ENCODE measurements around the gene LPAR1.

Gene LPAR1

GRCh38 chr9:110979636-110980035 is 58.6 kb downstream of the LPAR1 start:
- Histone ChIP-seq H3K18ac (ENCODE audit: low read depth in 1 of 2, low read length in 2 of 2) (no peak overlapping the region), H3K4me1 (ENCODE audit: control insufficient read depth, insufficient read depth, low read depth, low read length) (peaks cover 3% of the 10 kb centered on the region), H2AFZ (ENCODE audit: low read depth, low read length) (no peak overlapping the region), H3K4ac (ENCODE audit: low read depth in 1 of 2, low read length in 2 of 2) (no peak overlapping the region), H3K79me1 (replicated peaks; ENCODE audit: low read length, poor library complexity, severe bottlenecking) (peaks cover 4% of the 10 kb centered on the region), H2AK5ac (ENCODE audit: low read length, severe bottlenecking) (no peak overlapping the region), H2BK12ac (ENCODE audit: low read length in 2 of 2) (no peak overlapping the region), H2BK15ac (ENCODE audit: low read depth, poor library complexity, severe bottlenecking) (no peak overlapping the region), H3K23ac (ENCODE audit: low read length in 2 of 2) (no peak overlapping the region), H3K4me2 (ENCODE audit: low read length, poor library complexity, severe bottlenecking) (no peak overlapping the region), H2BK120ac (ENCODE audit: low read depth, low read length) (no peak overlapping the region), H2BK5ac (ENCODE audit: low read depth, low read length, poor library complexity, severe bottlenecking) (no peak overlapping the region), H3K14ac (ENCODE audit: low read length in 2 of 2) (no peak overlapping the region), H3K9ac (ENCODE audit: low read length) (no peak overlapping the region), H3K36me3 (ENCODE audit: control insufficient read depth in 1 of 2, insufficient read depth in 2 of 2, low read depth in 1 of 2, low read length in 2 of 2) (peaks cover 0 to 11% of the 10 kb centered on the region in 2 experiments), H4K8ac (ENCODE audit: low read length) (no peak overlapping the region), H3K4me3 (ENCODE audit: insufficient read depth in 1 of 2, low read depth in 1 of 2, low read length in 2 of 2) (no peak overlapping the region), H3K27ac (ENCODE audit: low read length, poor library complexity, severe bottlenecking) (no peak overlapping the region), H3K27me3 (ENCODE audit: control insufficient read depth in 1 of 2, insufficient read depth in 1 of 2, low read length in 2 of 2) (no peaks in the 10 kb centered on the region), H3K9me3 (ENCODE audit: control insufficient read depth, low read length) (no peaks in the 10 kb centered on the region), H4K91ac (ENCODE audit: low read length) (no peak overlapping the region)
- DNase-seq = no peak

- peaks cover 3% of the 10 kb centered on the region for H3K4me1 ChIP-seq (ENCODE audit: control insufficient read depth, insufficient read depth, low read depth, low read length)
- peaks cover 0 to 7% of the 10 kb centered on the region in 2 experiments for H3K36me3 ChIP-seq (ENCODE audit: control insufficient read depth in 1 of 2, insufficient read depth in 2 of 2, low read depth in 1 of 2, low read length in 2 of 2)
- no peak overlapping the region for H2BK120ac ChIP-seq (ENCODE audit: low read depth, low read length)
- no peak overlapping the region for H3K9ac ChIP-seq (ENCODE audit: low read length)
- H3K18ac ChIP-seq (ENCODE audit: low read depth in 1 of 2, low read length in 2 of 2) = no peak overlapping the region
- H2AFZ ChIP-seq (ENCODE audit: low read depth, low read length) = no peak overlapping the region
- no peak overlapping the region for H2BK12ac ChIP-seq (ENCODE audit: low read length in 2 of 2)
- H3K79me1 ChIP-seq (replicated peaks; ENCODE audit: low read length, poor library complexity, severe bottlenecking) = peaks cover 5% of the 10 kb centered on the region
- H3K9me3 ChIP-seq (ENCODE audit: control insufficient read depth, low read length) = no peaks in the 10 kb centered on the region
- no peak for DNase-seq
- no peak overlapping the region for H2BK5ac ChIP-seq (ENCODE audit: low read depth, low read length, poor library complexity, severe bottlenecking)
- H3K4me2 ChIP-seq (ENCODE audit: low read length, poor library complexity, severe bottlenecking) = no peak overlapping the region
- H3K4ac ChIP-seq (ENCODE audit: low read depth in 1 of 2, low read length in 2 of 2) = no peak overlapping the region
- WGBS = 100% methylated on average over 1 of the region's 3 CpGs
- H3K23ac ChIP-seq (ENCODE audit: low read length in 2 of 2) = no peak overlapping the region
- H3K27me3 ChIP-seq (ENCODE audit: control insufficient read depth in 1 of 2, insufficient read depth in 1 of 2, low read length in 2 of 2) = no peaks in the 10 kb centered on the region
- no peak overlapping the region for H3K14ac ChIP-seq (ENCODE audit: low read length in 2 of 2)
- H3K27ac ChIP-seq (ENCODE audit: low read length, poor library complexity, severe bottlenecking) = no peak overlapping the region
- H2BK15ac ChIP-seq (ENCODE audit: low read depth, poor library complexity, severe bottlenecking) = no peak overlapping the region
- H4K91ac ChIP-seq (ENCODE audit: low read length) = no peak overlapping the region
- no peak overlapping the region for H3K4me3 ChIP-seq (ENCODE audit: insufficient read depth in 1 of 2, low read depth in 1 of 2, low read length in 2 of 2)
- no peak overlapping the region for H4K8ac ChIP-seq (ENCODE audit: low read length)
- H2AK5ac ChIP-seq (ENCODE audit: low read length, severe bottlenecking) = no peak overlapping the region
Observed at GRCh38 chr9:110978516-110978915, 59.8 kb downstream of the LPAR1 start.

DNA sequence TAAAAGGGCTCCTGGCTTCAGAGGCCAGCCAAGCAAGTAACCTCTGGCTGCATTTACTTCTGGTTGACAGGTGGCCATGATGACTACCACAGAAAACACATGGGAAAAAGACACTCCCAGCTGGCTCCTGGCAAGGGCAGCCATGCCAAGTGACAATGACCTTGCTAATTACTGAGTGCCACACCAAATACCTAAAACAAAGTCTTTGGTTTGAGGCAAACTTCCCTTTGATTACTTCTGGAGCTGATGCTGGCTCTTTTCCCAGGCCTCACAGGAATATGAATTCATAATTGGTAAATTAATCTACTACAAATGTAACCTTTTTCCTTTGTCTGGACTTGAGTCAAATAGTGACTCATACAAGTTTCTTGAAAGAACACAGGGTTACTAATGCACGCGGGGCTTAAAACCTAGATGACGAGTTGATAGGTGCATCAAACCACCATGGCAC is 61.0 kb downstream of the LPAR1 start:
- Histone ChIP-seq H3K4me2 (ENCODE audit: low read length, poor library complexity, severe bottlenecking) (no peak overlapping the region), H2BK5ac (ENCODE audit: low read depth, low read length, poor library complexity, severe bottlenecking) (no peak overlapping the region), H3K4me1 (ENCODE audit: control insufficient read depth, insufficient read depth, low read depth, low read length) (peaks cover 3% of the 10 kb centered on the region), H3K14ac (ENCODE audit: low read length in 2 of 2) (no peak overlapping the region), H2AK5ac (ENCODE audit: low read length, severe bottlenecking) (no peak overlapping the region), H3K9ac (ENCODE audit: low read length) (no peak overlapping the region), H2BK120ac (ENCODE audit: low read depth, low read length) (no peak overlapping the region), H2BK12ac (ENCODE audit: low read length in 2 of 2) (no peak overlapping the region), H3K36me3 (ENCODE audit: control insufficient read depth in 1 of 2, insufficient read depth in 2 of 2, low read depth in 1 of 2, low read length in 2 of 2) (peaks cover 0 to 12% of the 10 kb centered on the region in 2 experiments), H2AFZ (ENCODE audit: low read depth, low read length) (no peak overlapping the region), H2BK15ac (ENCODE audit: low read depth, poor library complexity, severe bottlenecking) (no peak overlapping the region), H4K91ac (ENCODE audit: low read length) (no peak overlapping the region), H3K4me3 (ENCODE audit: insufficient read depth in 1 of 2, low read depth in 1 of 2, low read length in 2 of 2) (peak overlapping the region in 1 of 2 experiments; percentile 25), H4K8ac (ENCODE audit: low read length) (peak overlapping the region; percentile 60), H3K4ac (ENCODE audit: low read depth in 1 of 2, low read length in 2 of 2) (no peak overlapping the region), H3K79me1 (replicated peaks; ENCODE audit: low read length, poor library complexity, severe bottlenecking) (peaks cover 11% of the 10 kb centered on the region), H3K23ac (ENCODE audit: low read length in 2 of 2) (no peak overlapping the region), H3K18ac (ENCODE audit: low read depth in 1 of 2, low read length in 2 of 2) (peak overlapping the region in 1 of 2 experiments; percentile 75), H3K9me3 (ENCODE audit: control insufficient read depth, low read length) (no peaks in the 10 kb centered on the region), H3K27ac (ENCODE audit: low read length, poor library complexity, severe bottlenecking) (no peak overlapping the region), H3K27me3 (ENCODE audit: control insufficient read depth in 1 of 2, insufficient read depth in 1 of 2, low read length in 2 of 2) (no peaks in the 10 kb centered on the region)
- peak; percentile 44 for DNase-seq
- WGBS = 58% methylated on average over 3 of the region's 3 CpGs

DNA sequence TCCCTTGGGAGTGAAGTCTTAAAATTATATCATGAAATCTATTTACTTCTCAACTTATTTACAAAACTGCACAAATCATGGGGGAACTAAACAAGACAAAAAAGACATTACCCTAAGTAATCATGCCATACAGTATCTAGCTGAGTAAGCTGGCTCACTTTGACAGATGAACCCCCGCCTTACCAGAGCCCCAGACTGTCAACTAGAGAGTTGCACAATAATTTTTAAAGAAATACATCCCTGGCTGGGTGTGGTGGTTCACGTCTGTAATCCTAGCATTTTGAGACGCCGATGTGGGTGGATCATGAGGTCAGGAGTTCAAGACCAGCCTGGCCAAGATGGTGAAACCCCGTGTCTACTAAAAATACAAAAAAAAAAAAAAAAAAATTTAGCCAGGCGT is 62.3 kb downstream of the LPAR1 start:
- Histone ChIP-seq H2BK120ac (ENCODE audit: low read depth, low read length) (no peak overlapping the region), H3K9me3 (ENCODE audit: control insufficient read depth, low read length) (no peaks in the 10 kb centered on the region), H3K4me1 (ENCODE audit: control insufficient read depth, insufficient read depth, low read depth, low read length) (peaks cover 3% of the 10 kb centered on the region), H3K27ac (ENCODE audit: low read length, poor library complexity, severe bottlenecking) (no peak overlapping the region), H3K79me1 (replicated peaks; ENCODE audit: low read length, poor library complexity, severe bottlenecking) (peaks cover 17% of the 10 kb centered on the region), H3K4me2 (ENCODE audit: low read length, poor library complexity, severe bottlenecking) (no peak overlapping the region), H4K8ac (ENCODE audit: low read length) (no peak overlapping the region), H3K27me3 (ENCODE audit: control insufficient read depth in 1 of 2, insufficient read depth in 1 of 2, low read length in 2 of 2) (no peaks in the 10 kb centered on the region), H3K36me3 (ENCODE audit: control insufficient read depth in 1 of 2, insufficient read depth in 2 of 2, low read depth in 1 of 2, low read length in 2 of 2) (peaks cover 0 to 25% of the 10 kb centered on the region in 2 experiments), H3K14ac (ENCODE audit: low read length in 2 of 2) (no peak overlapping the region), H3K9ac (ENCODE audit: low read length) (no peak overlapping the region), H2BK15ac (ENCODE audit: low read depth, poor library complexity, severe bottlenecking) (no peak overlapping the region), H3K4me3 (ENCODE audit: insufficient read depth in 1 of 2, low read depth in 1 of 2, low read length in 2 of 2) (no peak overlapping the region), H3K4ac (ENCODE audit: low read depth in 1 of 2, low read length in 2 of 2) (no peak overlapping the region), H2BK5ac (ENCODE audit: low read depth, low read length, poor library complexity, severe bottlenecking) (no peak overlapping the region), H3K18ac (ENCODE audit: low read depth in 1 of 2, low read length in 2 of 2) (no peak overlapping the region), H2BK12ac (ENCODE audit: low read length in 2 of 2) (no peak overlapping the region), H2AK5ac (ENCODE audit: low read length, severe bottlenecking) (no peak overlapping the region), H2AFZ (ENCODE audit: low read depth, low read length) (no peak overlapping the region), H4K91ac (ENCODE audit: low read length) (no peak overlapping the region), H3K23ac (ENCODE audit: low read length in 2 of 2) (no peak overlapping the region)
- no peak for DNase-seq
- WGBS = 77% methylated on average over 6 of the region's 6 CpGs

All from mesenchymal stem cell (in vitro differentiated cells and primary cell).